Immature natural killer cell (primary cell): ENCODE results near the gene CCHCR1. TPM values are rescaled to one million over a fixed set of nuclear protein-coding genes. Genes with fewer than 3 reads are reported as not detected.

Source experiments
- DNase-seq, 3 donors: peaks; one replicate each; pipeline ENCODE4 v3.0.0; 2022; ENCODE audit warnings: mixed read lengths in 1 of 3
- H3K27ac Mint-ChIP-seq, 6 donors: one replicate each; pipeline ENCODE4 v1.8.0; 2020; ENCODE audit warnings: mixed read lengths in 6 of 6, mild to moderate bottlenecking in 5 of 6, inconsistent platforms in 4 of 6, moderate library complexity in 3 of 6
- H3K27me3 Mint-ChIP-seq, 3 donors: one replicate each; pipeline ENCODE4 v1.8.0; 2020 to 2021; ENCODE audit warnings: low read depth in 3 of 3, mild to moderate bottlenecking in 3 of 3, mixed read lengths in 3 of 3, moderate library complexity in 3 of 3, inconsistent platforms in 1 of 3
- H3K36me3 Mint-ChIP-seq, 3 donors: one replicate each; pipeline ENCODE4 v1.8.0; 2020; ENCODE audit warnings: mixed read lengths in 3 of 3, inconsistent platforms in 2 of 3, mild to moderate bottlenecking in 2 of 3
- H3K4me1 Mint-ChIP-seq, 2 donors: one replicate each; pipeline ENCODE4 v1.8.0; 2020; ENCODE audit warnings: inconsistent platforms in 2 of 2, mild to moderate bottlenecking in 2 of 2, mixed read lengths in 2 of 2, moderate library complexity in 1 of 2
- H3K4me3 Mint-ChIP-seq, 5 donors: one replicate each; pipeline ENCODE4 v1.8.0; 2020; ENCODE audit warnings: mild to moderate bottlenecking in 5 of 5, mixed read lengths in 5 of 5, inconsistent platforms in 3 of 5, moderate library complexity in 3 of 5
- H3K9me3 Mint-ChIP-seq, 6 donors: one replicate each; pipeline ENCODE4 v1.8.0; 2020; ENCODE audit warnings: mild to moderate bottlenecking in 6 of 6, mixed read lengths in 6 of 6, inconsistent platforms in 4 of 6, moderate library complexity in 3 of 6
- polyA plus RNA-seq, 3 donors: library from polyadenylated mRNA; unstranded; fragments of 300-500 nt; fragmentation: Illumina TruSeq; gene quantifications; one replicate each; pipeline ENCODE4 v1.2.3, GENCODE V29; 2021

The CCHCR1 gene
- polyA plus RNA-seq, 3 donors from 2014 or later, result 0.42 to 6.1 (median 4.8) TPM

- Mint-ChIP-seq H3K4me3 (no peak within 1 kb of the TSS), H3K4me1 (no peaks in the 10 kb centered on the region), H3K27me3 (peaks cover 1 to 22% (median 5%) of the 10 kb centered on the region in 3 donors), H3K36me3 (no peaks in the 10 kb centered on the region), H3K27ac (no peak within 1 kb of the TSS), H3K9me3 (no peaks in the 10 kb centered on the region)
- no peak for DNase-seq
These were observed 45.1 kb downstream of the CCHCR1 start, which contains the start of gene C6orf15 for GRCh38 chr6:31112478-31112877. Gene C6orf15, minus strand, starts transcription at chr6:31112575. Its CDS starts 20 bp downstream, at chr6:31112555.

- Mint-ChIP-seq H3K27ac (no peak overlapping the region), H3K4me1 (no peaks in the 10 kb centered on the region), H3K9me3 (no peaks in the 10 kb centered on the region), H3K27me3 (peaks cover 1 to 20% (median 5%) of the 10 kb centered on the region in 3 donors), H3K36me3 (no peaks in the 10 kb centered on the region), H3K4me3 (no peak overlapping the region)
- DNase-seq, result no peak
These were observed 45.9 kb downstream of the CCHCR1 start for GRCh38 chr6:31111712-31112111.

GRCh38 chr6:31110825-31111582, 46.6 kb downstream of the CCHCR1 start:
- Mint-ChIP-seq H3K4me1 (no peaks in the 10 kb centered on the region), H3K36me3 (no peaks in the 10 kb centered on the region), H3K9me3 (no peaks in the 10 kb centered on the region), H3K4me3 (no peak overlapping the region), H3K27me3 (peaks cover 1 to 14% (median 5%) of the 10 kb centered on the region in 3 donors), H3K27ac (no peak overlapping the region)
- no peak for DNase-seq

- H3K27ac Mint-ChIP-seq, result no peak overlapping the region
- no peak for DNase-seq
- H3K27me3 Mint-ChIP-seq, result peaks cover 3 to 4% (median 4%) of the 10 kb centered on the region in 3 donors
- H3K36me3 Mint-ChIP-seq, result no peaks in the 10 kb centered on the region
- no peaks in the 10 kb centered on the region for H3K4me1 Mint-ChIP-seq
- no peak overlapping the region for H3K4me3 Mint-ChIP-seq
- no peaks in the 10 kb centered on the region for H3K9me3 Mint-ChIP-seq
These were observed 50.5 kb downstream of the CCHCR1 start for GRCh38 chr6:31107052-31107451.

DNA sequence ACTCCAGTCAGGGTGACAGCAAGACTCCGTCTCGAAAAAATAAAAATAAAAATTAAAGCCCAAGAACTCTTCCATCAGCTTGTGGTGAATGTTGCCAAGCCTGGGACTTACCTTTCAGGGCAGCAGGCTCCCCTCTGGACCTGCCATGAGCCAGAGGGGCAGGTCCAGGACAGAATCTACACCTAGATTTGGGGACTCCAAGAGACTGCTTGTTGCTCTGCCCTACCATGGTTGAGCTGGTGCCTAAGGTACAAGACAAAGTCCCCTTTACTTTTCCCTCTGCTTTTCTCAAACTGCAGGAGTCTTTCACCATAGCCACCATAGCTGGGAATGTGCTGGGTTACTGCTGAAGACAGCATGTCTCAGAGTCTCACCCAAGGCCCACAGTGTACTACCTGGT, 54.5 kb downstream of the CCHCR1 start:
- Mint-ChIP-seq H3K27ac (no peak overlapping the region), H3K27me3 (peaks cover 0 to 5% (median 3%) of the 10 kb centered on the region in 3 donors), H3K36me3 (no peaks in the 10 kb centered on the region), H3K9me3 (no peaks in the 10 kb centered on the region), H3K4me3 (no peak overlapping the region), H3K4me1 (no peaks in the 10 kb centered on the region)
- no peak for DNase-seq

- peaks cover 16 to 17% of the 10 kb centered on the region in 2 donors for H3K4me1 Mint-ChIP-seq
- DNase-seq, result no peak
- peaks cover 0 to 5% (median 4%) of the 10 kb centered on the region in 3 donors for H3K27me3 Mint-ChIP-seq
- H3K36me3 Mint-ChIP-seq, result no peaks in the 10 kb centered on the region
- no peak overlapping the region for H3K27ac Mint-ChIP-seq
- no peak overlapping the region for H3K4me3 Mint-ChIP-seq
- no peaks in the 10 kb centered on the region for H3K9me3 Mint-ChIP-seq
These were observed 59.1 kb downstream of the CCHCR1 start for GRCh38 chr6:31098449-31098938.

DNA sequence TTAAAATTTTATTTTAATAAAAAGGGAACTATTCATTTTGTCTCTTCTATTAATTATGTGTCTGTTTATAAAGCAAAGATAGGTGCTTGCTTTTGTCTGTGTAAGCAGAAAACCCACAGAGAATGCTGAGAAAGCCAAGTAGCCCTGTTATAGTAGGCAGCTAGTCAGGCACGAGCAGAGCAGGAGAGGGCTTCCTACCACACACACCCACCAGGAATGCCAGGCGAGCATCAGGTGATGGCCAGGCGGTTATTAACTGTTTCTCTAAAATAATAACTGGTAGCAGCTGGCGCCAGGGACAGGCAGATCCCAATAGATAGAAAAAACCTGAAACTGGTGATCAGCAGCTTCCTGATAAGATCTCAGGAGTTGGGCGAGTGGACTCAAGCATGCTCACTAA, 60.9 kb downstream of the CCHCR1 start:
- no peak overlapping the region for H3K27ac Mint-ChIP-seq
- H3K4me3 Mint-ChIP-seq, result no peak overlapping the region
- no peak for DNase-seq
- peaks cover 16 to 17% of the 10 kb centered on the region in 2 donors for H3K4me1 Mint-ChIP-seq
- H3K27me3 Mint-ChIP-seq, result peaks cover 0 to 7% (median 4%) of the 10 kb centered on the region in 3 donors
- no peaks in the 10 kb centered on the region for H3K36me3 Mint-ChIP-seq
- no peaks in the 10 kb centered on the region for H3K9me3 Mint-ChIP-seq

DNA sequence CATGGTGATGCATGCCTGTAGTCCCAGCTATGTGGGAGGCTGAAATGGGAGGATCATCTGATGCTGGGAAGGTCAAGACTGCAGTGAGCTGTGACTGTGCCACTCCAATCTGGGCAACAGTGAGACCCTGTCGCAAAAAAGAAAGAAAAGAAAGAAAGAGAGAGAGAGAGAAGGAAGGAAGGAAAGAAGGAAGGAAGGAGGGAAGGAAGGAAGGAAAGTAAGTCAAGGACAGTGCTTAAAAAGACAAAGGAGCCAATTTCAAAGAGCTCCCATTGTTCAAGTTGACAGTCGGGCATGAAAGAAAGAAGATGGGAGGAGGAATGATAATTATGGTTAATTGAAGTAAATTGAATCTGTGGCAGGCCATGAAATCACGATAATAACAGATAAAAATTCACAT, 61.4 kb downstream of the CCHCR1 start:
- Mint-ChIP-seq H3K4me3 (no peak overlapping the region), H3K4me1 (peaks cover 16 to 17% of the 10 kb centered on the region in 2 donors), H3K27me3 (peaks cover 0 to 7% (median 4%) of the 10 kb centered on the region in 3 donors), H3K9me3 (no peaks in the 10 kb centered on the region), H3K36me3 (no peaks in the 10 kb centered on the region), H3K27ac (peak overlapping the region in 1 of 6 donors; percentile 66)
- no peak for DNase-seq

DNA sequence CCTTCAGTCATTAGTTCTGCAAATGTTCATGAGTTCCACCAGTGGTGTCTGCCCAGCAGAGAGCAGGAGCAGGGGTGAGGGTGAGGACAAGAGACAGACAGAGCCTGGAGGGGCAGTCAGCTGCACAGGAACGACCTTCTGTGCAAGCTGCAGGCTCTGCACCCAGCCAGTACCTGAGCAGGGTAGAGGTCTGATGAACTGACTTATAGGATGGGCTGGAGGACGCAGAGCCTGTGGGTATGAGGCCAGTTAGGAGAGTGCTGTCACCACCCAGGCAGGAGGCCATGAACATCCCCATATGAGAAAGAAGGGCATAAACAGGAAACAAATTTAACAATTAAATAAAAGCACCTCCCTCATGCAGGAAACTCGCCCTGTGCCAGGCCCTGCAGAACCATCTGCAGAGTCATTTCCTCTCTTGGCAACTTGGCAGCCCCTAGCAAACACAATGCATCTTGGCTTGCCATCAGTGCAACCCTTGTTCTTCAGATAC, 63.2 kb downstream of the CCHCR1 start:
- no peaks in the 10 kb centered on the region for H3K9me3 Mint-ChIP-seq
- peaks cover 16 to 17% of the 10 kb centered on the region in 2 donors for H3K4me1 Mint-ChIP-seq
- peak overlapping the region in 5 of 6 donors; percentile 63 to 94 (median 83) for H3K27ac Mint-ChIP-seq
- DNase-seq, result peak in 1 of 3 donors; percentile 22
- H3K36me3 Mint-ChIP-seq, result no peaks in the 10 kb centered on the region
- H3K4me3 Mint-ChIP-seq, result peak overlapping the region in 3 of 5 donors; percentile 28 to 33 (median 31)
- peaks cover 0 to 4% (median 3%) of the 10 kb centered on the region in 3 donors for H3K27me3 Mint-ChIP-seq

DNA sequence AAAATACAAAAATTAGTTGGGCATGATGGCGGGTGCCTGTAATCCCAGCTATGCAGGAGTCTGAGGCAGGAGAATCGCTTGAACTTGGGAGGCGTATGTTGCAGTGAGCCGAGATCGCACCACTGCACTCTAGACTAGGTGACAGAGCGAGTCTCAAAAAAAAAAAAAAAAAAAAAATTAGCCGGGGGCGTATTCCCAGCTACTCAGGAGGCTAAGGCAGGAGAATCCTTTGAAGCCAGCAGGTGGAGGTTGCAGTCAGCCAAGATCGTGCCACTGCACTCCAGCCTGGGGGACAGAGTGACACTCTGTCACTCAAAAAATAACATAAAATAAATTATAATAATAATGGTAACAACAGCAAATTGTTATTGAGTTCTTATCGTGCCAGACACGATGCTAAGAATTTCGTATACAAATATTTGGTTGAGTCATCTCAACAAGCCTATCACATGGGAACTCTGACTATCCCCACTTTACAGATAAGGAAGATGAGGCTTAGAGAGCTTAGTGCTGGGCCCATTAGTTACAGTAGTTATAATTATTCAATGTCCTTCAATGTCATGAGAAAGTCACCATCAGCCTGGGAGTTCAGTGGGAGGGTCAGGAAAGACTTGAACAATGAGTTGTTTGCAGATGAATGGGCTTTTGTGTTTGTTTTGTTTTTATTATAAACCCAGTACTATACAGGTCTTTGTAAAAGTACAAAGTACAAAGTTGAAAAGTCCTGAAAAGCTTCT, 64.7 kb downstream of the CCHCR1 start:
- Mint-ChIP-seq H3K4me1 (peaks cover 16 to 17% of the 10 kb centered on the region in 2 donors), H3K36me3 (no peaks in the 10 kb centered on the region), H3K4me3 (no peak overlapping the region), H3K27me3 (peaks cover 0 to 4% (median 3%) of the 10 kb centered on the region in 3 donors), H3K27ac (no peak overlapping the region), H3K9me3 (no peaks in the 10 kb centered on the region)
- no peak for DNase-seq

Other genes starting within 250 kb of the CCHCR1 start
- 10 to 100 TPM in 1 of 3 donors, 1 to 10 TPM in 1, not detected in 1; 6.3 to 10.2 TPM for gene GTF2H4, start 249.6 kb downstream of the CCHCR1 start, polyA plus RNA-seq
- gene VARS2, start 243.6 kb downstream of the CCHCR1 start, polyA plus RNA-seq, result 10 to 100 TPM; 12.0 to 17.5 (median 12.6) TPM
- gene SFTA2, start 225.6 kb downstream of the CCHCR1 start, polyA plus RNA-seq, result not detected
- gene MUCL3, start 216.8 kb downstream of the CCHCR1 start, polyA plus RNA-seq, result not detected
- gene MUC21, start 174.1 kb downstream of the CCHCR1 start, polyA plus RNA-seq, result not detected
- not detected for gene MUC22, start 147.3 kb downstream of the CCHCR1 start, polyA plus RNA-seq
- not detected for gene C6orf15, start 45.2 kb downstream of the CCHCR1 start, polyA plus RNA-seq
- gene PSORS1C1, start 43.0 kb downstream of the CCHCR1 start, polyA plus RNA-seq, result not detected
- not detected for gene CDSN, start 37.4 kb downstream of the CCHCR1 start, polyA plus RNA-seq
- not detected for gene PSORS1C2, start 18.7 kb downstream of the CCHCR1 start, polyA plus RNA-seq
- gene TCF19, start 787 bp upstream of the CCHCR1 start, polyA plus RNA-seq, result 10 to 100 TPM in 2 of 3 donors, 1 to 10 TPM in 1; 9.4 to 13.7 (median 12.7) TPM
- under 1 TPM in 1 of 3 donors, not detected in 2; 0.15 TPM for gene POU5F1, start 12.9 kb upstream of the CCHCR1 start, polyA plus RNA-seq
- 1,000 to 10,000 TPM; 2,339 to 4,766 (median 4,197) TPM for gene HLA-C, start 114.3 kb upstream of the CCHCR1 start, polyA plus RNA-seq
- over 10,000 TPM in 2 of 3 donors, 1,000 to 10,000 TPM in 1; 9,643 to 11,927 (median 10,594) TPM for gene HLA-B, start 199.4 kb upstream of the CCHCR1 start, polyA plus RNA-seq
- gene MICA, start 245.8 kb upstream of the CCHCR1 start, polyA plus RNA-seq, result 1 to 10 TPM; 5.7 to 6.9 (median 6.4) TPM